Keratinocyte (primary cell): Measurements from ENCODE around the gene TXN2.

ENCODE experiments used
- EZH2 ChIP-seq: IDR thresholded peaks from one replicate; pipeline ENCODE4 v1.6.1; 2012; ENCODE audit warnings: inconsistent platforms, mild to moderate bottlenecking, low read length, moderate library complexity
- TF ChIP-seq, protein P1 (sequence below), 3 experiments: IDR thresholded peaks in 1 of 3; conservative IDR thresholded peaks in 1 of 3; optimal IDR thresholded peaks in 1 of 3; 2 replicates in 2 of 3; 3 replicates in 1 of 3; pipeline versions ENCODE3 to v1.5.1; 2011; ENCODE audit warnings: low read length in 3 of 3, mild to moderate bottlenecking in 3 of 3, moderate library complexity in 2 of 3, control low read depth in 1 of 3, inconsistent platforms in 1 of 3; ENCODE audit not compliant: insufficient read depth in 2 of 3; ENCODE audit errors: extremely low read depth in 1 of 3

GRCh38 chr22:36461665-36462649 lies 19.5 kb downstream of the TXN2 start:
- TF ChIP-seq, protein P1, sequence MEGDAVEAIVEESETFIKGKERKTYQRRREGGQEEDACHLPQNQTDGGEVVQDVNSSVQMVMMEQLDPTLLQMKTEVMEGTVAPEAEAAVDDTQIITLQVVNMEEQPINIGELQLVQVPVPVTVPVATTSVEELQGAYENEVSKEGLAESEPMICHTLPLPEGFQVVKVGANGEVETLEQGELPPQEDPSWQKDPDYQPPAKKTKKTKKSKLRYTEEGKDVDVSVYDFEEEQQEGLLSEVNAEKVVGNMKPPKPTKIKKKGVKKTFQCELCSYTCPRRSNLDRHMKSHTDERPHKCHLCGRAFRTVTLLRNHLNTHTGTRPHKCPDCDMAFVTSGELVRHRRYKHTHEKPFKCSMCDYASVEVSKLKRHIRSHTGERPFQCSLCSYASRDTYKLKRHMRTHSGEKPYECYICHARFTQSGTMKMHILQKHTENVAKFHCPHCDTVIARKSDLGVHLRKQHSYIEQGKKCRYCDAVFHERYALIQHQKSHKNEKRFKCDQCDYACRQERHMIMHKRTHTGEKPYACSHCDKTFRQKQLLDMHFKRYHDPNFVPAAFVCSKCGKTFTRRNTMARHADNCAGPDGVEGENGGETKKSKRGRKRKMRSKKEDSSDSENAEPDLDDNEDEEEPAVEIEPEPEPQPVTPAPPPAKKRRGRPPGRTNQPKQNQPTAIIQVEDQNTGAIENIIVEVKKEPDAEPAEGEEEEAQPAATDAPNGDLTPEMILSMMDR (optimal IDR thresholded peaks at IDR 0.05 in 1 of 3, IDR thresholded peaks at IDR 0.05 in 1 of 3, conservative IDR thresholded peaks at IDR 0.05 in 1 of 3; ENCODE audit: extremely low read depth in 1 of 3, insufficient read depth in 2 of 3, low read length in 3 of 3) = no peak
- TF ChIP-seq EZH2 = no peak
